Prostate gland (tissue), 2 donors: Measurements from ENCODE around the gene C9.

ENCODE experiments used
- POLR2A ChIP-seq: fragments of 450-650 bp; IDR thresholded peaks from one replicate; pipeline ENCODE4 v1.6.1; 2016; ENCODE audit warnings: antibody characterized with exemption, mild to moderate bottlenecking
- POLR2AphosphoS5 ChIP-seq: sonication (generic); formaldehyde crosslinking; IDR thresholded peaks from one replicate; pipeline ENCODE4 v1.6.1; 2017; ENCODE audit warnings: antibody characterized with exemption
- TF ChIP-seq, protein P1 (sequence below), 4 experiments: fragments of 200-600 bp in 2 of 4; fragments of 450-650 bp in 2 of 4; sonication (generic) in 2 of 4; IDR thresholded peaks; 1 replicate in 3 of 4; 2 replicates in 1 of 4; pipeline ENCODE4 v1.5.1; 2016 to 2019; ENCODE audit warnings: antibody characterized with exemption in 4 of 4, mild to moderate bottlenecking in 2 of 4, moderate library complexity in 2 of 4

GRCh38 chr5:39267186-39267585 lies 97.1 kb downstream of the C9 start:
- TF ChIP-seq, protein P1, sequence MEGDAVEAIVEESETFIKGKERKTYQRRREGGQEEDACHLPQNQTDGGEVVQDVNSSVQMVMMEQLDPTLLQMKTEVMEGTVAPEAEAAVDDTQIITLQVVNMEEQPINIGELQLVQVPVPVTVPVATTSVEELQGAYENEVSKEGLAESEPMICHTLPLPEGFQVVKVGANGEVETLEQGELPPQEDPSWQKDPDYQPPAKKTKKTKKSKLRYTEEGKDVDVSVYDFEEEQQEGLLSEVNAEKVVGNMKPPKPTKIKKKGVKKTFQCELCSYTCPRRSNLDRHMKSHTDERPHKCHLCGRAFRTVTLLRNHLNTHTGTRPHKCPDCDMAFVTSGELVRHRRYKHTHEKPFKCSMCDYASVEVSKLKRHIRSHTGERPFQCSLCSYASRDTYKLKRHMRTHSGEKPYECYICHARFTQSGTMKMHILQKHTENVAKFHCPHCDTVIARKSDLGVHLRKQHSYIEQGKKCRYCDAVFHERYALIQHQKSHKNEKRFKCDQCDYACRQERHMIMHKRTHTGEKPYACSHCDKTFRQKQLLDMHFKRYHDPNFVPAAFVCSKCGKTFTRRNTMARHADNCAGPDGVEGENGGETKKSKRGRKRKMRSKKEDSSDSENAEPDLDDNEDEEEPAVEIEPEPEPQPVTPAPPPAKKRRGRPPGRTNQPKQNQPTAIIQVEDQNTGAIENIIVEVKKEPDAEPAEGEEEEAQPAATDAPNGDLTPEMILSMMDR (IDR thresholded peaks at IDR 0.05) = no peak
- TF ChIP-seq POLR2AphosphoS5 = no peak
- TF ChIP-seq POLR2A = no peak
